Left lobe of liver (tissue), 2 donors: Measurements from ENCODE around the gene SOX6. TPM values are rescaled to one million over a fixed set of nuclear protein-coding genes. Genes with fewer than 3 reads are reported as not detected.

Experiments used
- ATAC-seq: fragments of 200-7000 bp; cut with Tn5 transposase; one replicate; pipeline ENCODE4 v1.9.1; 2020; ENCODE audit warnings: mild to moderate bottlenecking, moderate library complexity
- DNase-seq: peaks from one replicate; pipeline ENCODE4 v3.0.0-alpha.2; 2020; ENCODE audit warnings: low spot score
- total RNA-seq: library from RNA; stranded (reverse); gene quantifications from one replicate; pipeline ENCODE4 v1.2.1, GENCODE V29; 2021
- donor health status: DM: no; HTN: no; CAD: no; lungs with moderate emphysema.
- donor health status: DM: no; HTN: yes; CAD: no.

Gene SOX6
- total RNA-seq, 1 donor from 2014 or later: 14.1 TPM

DNA sequence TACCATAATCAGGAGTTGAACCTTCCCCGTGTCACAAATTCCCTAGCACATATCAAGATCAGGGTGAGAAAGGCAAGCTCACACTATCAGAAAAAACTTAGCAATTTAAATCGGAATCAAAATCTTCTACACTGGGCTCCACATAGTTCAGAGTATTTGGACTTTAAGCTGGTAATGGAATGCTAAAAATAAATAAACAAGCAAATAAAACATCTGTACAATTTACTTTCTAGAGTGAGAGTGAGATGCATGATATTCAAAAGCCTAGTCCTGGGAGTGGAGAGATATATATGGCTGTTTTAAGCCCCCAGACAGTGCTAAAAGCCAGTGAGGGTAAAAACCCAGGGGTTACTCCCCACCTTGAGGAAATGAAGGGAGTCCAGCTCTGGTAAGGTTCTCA is 380.6 kb downstream of the SOX6 start:
- ATAC-seq (peak; percentile 18), DNase-seq (no peak)

DNA sequence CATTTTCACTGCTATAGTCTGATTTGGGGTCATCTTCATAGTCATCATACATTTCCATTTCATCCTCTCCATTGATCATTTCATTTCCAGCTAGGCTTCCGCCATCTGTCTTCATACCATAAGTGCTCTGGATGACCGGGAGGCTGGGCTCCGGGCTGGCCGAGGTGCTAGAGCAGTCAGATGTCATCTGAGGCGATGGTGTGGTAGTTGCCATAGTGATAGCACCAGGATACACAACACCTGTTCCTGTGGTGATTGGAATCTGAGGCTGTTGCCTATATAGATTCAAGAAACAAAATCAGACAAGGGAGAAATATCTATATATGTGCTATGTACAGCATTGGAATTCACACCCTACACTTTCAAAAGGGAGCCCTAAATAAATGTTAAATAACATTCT is 383.5 kb downstream of the SOX6 start:
- ATAC-seq (no peak), DNase-seq (no peak)

DNA sequence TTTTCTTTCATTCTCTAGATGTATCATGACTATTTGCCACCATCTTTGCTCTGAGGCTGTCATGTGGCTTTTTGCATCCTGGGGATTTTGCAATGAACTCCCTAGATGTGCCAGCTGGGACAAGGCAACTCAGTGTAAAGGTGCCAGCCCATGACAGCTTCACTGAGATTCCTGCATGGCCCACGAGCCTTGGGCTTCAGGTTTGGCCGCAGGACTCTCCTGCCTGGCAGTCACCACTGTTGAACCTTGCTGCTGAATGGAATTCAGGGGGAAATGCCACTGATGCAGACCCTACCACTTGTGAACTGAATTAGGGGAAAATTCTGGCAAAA is 385.2 kb downstream of the SOX6 start:
- ATAC-seq: peak; percentile 12
- no peak for DNase-seq

DNA sequence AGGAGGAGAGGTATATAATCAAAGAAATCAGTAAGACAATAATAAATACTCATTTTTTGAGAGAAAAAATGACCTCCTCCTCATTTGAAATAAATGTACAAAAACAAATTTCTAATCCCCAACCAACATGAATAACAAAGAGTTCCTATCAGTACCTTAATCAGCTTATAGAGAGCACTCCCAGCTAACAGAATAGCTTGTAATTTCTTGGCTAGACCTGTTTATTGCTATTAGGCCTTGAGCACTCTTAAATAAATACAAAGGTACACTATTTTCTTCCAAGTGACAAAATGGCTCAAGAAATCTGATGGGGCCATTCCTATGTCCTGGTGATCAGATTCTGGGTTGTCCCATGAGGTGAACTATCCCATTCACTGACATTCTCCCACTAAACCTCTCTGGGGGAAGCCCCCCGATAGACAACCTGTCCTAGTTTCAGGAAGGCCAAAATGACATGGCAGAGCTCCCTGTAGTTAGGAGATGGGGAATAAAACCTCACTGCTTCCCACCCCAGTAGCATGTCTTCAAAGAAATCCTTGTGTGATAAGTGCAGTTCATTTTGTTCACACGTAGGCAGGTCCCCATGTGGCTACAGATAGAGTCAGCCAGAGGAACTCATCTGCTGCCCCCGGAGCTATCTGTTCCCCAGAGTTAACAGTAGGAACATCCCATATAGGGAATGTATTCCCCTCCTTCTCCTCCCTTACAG is 385.7 kb downstream of the SOX6 start:
- ATAC-seq (no peak), DNase-seq (no peak)

DNA sequence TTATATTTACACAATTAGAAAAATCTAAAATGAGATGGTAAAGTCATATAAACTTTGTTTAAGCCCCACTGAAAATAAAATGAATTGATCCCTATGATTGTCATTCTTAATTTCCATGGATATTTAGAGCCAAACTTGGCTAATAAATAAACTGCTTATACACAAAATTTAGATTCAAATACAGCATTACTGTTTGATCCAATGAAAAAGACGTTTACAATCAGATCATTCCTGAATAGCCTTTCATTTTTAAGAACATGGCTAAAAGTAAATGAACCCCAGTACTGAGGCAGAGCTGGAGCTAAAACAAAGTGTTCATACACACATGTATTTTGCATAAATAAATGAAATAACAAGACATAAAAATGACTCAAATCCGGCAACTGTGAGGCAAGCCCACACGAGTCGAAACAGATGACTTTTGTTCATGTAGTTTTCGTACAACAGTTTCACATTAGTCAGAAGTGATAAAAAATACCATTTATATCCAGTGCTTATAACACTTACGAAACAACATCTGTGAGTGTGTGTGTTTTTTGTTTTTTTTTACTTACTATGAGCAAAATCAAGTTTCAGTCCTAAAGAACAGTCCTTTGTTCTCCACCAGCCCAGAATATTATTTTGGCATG is 386.5 kb downstream of the SOX6 start:
- no peak for DNase-seq
- ATAC-seq: no peak

DNA sequence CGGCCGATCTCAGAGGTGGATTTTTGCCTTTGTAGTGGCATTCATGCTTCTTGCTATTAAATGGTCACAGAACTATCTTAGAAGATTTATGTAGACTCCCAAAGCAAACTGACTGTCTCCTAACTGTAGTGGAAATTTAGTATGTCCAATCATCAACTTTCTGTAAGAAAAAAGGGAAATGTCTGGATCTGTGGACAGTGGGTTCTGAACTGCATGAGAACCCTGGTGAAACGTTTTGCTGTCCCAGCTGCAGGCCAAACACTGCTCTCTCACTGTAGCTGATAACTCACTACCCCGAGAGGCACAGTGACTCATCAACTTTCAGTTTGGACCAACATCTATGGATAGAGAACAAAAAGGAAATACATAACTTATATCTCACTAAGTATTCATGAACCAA is 387.1 kb downstream of the SOX6 start:
- ATAC-seq (peak; percentile 90), DNase-seq (peak; percentile 68)

DNA sequence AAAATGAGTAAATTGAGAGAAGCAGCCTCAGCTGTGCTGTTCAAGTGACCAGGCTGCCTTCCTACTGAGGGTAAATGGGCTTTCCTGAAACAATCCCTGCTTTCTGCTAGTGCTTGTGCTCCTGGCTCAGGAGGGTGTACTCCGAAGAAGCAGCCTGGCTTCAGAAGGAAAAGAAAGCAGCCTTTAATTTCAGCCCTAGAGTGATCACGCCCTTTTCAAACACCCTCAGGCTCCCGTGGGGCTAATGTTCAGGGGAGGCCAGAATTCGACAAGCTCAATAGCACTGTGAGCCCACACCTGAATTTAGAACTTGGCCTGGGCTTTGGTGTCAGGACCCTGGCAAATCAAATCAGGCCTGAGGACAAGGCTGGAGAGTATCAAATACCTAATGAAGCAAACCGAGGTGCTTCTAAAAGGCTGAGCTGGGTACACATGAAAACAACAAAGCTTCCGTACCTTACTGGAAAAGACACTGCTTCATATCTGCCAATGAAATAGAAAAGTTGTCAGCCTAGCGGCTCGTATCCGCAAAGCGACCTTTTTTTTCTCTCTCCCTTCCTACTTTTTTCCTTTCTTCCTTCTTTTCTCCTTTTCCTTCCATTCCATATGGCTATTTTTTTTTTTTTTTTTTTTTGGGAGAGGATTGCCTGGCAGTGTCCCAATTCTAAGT is 387.8 kb downstream of the SOX6 start:
- ATAC-seq: no peak
- DNase-seq: no peak

DNA sequence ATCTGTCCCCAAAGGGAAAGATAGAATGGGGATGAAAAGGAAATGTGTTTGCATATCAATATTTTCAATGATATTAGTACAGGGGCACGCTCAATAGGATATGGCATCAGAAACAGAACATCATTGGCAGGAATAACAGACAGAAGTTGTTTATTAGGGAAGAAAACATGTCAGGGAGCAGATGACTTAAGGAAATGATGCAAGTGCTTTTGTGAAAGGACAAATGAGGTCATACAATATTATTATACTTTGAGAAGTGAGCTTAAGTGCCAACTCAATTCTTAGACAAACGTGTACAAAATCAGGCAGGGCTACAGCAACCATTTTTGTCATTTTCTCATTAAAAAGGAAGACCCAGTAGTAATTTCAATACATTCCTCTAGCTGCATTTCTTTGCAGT is 388.4 kb downstream of the SOX6 start:
- DNase-seq (no peak), ATAC-seq (no peak)

DNA sequence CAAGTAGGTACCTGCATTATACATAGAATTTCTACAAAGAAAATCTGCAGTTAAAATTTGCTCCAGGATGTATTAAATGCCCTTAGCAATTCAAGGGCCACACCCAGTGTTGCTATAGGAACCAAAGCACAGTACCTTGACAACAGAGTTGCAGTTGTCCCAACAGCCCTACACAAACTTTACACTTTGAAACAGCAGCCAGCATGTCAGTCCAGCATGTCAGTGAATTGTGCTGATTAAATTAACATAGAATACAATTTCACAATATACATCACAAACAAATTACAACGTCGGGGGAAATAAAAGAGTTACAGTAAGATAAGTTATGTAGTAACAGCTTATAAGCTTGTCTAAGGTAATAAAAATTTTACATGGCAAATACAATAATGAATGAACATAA is 389.2 kb downstream of the SOX6 start:
- no peak for ATAC-seq
- no peak for DNase-seq

DNA sequence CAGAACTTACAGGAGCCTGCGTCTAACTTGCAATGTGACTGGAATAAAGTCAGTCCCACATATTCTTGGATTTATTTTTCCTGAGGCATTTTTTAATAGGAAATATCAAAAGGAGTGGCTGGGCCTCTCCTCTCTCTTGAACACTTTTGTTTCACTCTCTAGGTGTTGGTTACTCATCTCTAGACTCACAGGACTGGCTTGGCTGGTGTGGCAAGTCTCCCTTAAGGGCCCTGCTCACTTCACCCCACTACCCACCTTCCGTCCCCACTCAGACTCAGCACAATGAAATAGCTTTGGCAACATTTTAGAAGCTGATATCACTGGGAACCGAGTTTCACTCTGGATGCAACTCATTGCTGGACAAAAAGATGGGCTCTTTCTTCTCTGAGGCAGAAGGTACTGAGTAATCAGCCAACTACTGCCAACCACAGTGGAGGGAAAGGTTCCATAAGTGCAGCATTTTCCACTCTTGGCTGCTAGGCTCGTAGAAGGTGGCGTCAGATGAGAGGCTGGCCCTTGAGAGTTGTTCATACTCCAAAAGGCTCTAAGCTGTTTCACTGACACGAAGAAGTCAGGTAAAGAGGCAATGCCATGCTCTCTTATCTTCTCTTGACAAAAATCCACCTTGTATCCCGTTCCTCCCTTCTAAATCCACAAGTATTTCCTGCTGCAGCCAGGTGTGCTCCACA is 390.6 kb downstream of the SOX6 start:
- DNase-seq (no peak), ATAC-seq (no peak)

DNA sequence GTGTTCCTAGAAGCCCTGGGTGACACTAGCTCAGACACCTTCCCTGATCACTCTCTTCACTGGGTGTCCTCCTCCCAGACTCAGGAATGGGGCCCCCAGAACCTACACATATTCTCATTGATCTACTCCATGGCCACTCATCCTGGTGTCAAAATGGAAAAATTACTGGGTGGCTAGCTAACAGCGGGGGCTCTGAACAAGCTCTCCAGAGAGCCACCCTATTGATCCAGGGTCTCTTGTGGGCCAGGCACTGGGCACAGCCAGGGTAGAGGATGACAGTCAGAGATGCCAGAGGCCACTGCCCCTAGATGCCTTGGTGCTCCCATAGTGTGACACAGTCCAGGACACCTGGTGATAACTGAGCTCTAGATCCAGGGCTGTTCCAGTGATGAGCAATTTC is 393.1 kb downstream of the SOX6 start:
- DNase-seq (no peak), ATAC-seq (no peak)

DNA sequence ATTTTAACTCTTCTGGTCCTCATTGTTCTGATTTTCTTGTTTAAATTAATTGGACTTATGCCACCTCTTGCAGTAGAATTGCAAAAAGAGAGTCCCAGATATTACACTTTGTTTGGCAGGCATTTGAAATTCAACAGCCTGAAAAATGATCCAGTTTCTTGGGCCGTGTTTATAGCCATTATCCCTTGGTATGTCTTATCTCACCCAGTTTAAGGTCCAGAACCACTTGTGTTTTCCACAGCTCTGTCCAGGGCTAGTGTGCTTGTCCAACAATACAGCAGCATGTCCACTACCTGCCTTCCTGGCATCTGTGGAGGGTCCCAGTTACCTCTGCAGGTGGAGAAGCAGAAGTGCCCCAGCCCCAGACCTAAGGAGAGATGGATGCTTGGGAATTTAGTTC is 397.4 kb downstream of the SOX6 start:
- DNase-seq: no peak
- ATAC-seq: no peak

DNA sequence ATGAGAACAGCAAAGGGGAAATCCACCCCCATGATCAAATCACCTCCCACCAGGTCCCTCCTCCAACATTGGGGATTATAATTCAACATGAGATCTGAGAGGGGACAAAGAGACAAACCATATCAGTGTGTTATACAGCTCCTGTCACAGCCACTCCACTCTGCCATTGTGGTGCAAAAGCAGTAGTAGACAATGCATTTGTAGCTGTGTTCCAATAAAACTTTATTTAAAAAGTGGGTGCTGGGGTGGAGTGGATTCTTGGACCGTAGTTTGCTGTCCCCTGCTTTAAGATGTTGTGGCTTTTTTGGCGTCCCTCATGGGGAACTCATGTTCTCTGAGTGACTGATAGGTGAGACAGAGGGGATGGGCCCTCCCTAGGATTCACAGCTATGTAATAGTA is 399.1 kb downstream of the SOX6 start:
- DNase-seq (no peak), ATAC-seq (no peak)

DNA sequence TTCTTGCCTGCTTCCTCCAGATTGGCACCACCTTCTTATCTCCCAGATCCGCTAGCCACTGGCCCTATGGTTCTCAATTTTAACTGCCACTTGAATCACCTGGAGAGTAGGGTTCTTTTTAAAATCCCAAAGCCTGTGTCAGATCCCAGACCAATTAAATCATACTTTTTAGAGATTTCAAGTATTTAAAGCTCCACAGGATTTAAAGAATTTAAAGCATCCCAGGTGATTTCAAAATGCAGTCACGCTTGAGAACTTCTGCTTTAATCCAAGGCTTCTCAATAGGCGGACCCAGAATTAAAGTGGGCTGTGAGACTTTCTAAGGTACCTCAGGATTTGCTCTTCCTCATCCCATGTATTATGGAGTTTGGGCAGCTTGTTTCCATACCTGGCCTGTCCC is 400.0 kb downstream of the SOX6 start:
- DNase-seq (no peak), ATAC-seq (no peak)

DNA sequence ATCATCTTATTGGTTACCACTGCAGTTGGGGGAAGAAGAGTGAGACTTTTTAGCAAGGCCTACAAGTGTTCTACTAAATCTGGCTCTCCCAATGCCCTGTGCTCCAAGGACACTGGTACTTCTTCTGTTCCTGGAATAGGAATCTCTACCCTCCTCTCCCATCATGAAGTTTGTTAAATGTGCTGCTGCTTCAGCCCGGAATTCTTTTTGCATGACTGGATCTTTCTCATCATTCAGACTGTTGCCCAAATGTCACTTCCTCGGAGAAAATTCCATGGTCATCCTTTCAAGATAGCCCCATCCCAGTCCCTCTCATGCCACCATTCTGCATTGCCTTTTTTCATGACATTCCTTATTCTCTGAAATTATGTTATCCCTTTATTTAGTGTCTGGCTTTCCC is 400.8 kb downstream of the SOX6 start:
- ATAC-seq (no peak), DNase-seq (no peak)

DNA sequence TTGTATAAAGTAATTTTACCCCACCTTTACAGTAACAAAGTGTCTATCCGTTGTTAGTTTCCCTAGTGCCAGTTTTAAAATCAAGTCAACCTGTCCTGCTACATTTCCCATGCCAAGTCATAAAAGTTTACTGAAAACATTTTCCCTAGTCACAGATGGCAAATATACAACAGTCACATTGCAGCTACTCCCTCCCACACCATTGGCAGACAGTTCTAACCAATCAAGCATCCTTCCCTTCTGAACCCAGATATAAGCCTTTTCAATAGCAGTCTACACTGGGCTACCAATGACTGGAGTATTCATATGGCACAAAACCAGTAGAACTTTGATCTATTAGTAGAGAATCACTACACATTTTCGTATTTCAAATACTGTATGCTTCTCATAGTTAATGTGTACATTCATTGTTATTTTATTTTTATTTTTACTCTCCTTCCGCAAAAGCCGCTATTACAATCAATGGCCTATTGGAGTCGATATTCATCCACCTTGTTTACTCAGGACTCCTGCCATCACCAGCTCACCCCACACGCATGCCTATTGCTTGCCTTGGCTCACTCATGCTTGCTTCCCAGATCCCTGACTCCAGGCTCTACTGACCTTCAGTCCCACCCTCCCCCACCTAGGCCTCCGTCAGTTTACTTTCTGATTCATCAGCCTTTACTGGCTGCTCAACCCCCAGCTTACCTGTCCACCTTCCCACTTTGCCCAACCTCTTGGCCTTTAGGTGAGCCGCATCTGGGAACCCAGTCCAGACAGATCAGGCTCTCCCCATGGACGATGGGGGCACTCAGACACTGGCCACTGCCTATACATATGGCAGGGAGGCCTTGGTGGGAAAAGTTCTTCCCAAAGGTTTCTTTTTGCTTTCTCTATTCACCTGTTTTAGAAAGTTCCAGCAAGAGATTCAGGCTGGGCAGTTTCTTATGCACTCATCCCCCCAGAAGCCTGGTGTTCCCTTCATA is 408.4 kb downstream of the SOX6 start:
- peak; percentile 94 for ATAC-seq
- DNase-seq: peak; percentile 93

DNA sequence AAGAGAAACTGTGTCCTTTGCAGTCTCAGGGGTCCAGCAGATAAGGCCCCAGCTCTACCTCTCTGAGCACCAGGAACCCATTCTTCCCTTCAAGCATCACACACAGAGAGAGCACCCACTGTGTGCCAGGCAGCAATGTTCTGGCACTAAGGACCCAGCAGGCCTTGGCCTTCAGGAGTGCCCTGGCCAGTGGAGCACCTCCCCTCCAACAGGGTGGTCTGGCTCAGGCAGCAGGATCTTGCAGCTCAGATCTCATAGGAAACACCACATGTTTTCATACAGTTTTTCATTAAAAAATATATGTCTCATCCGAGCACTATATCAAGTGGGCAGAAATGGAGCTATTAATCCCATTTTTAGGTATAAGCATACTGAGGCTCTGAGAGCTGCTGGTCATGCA is 410.6 kb downstream of the SOX6 start:
- no peak for ATAC-seq

DNA sequence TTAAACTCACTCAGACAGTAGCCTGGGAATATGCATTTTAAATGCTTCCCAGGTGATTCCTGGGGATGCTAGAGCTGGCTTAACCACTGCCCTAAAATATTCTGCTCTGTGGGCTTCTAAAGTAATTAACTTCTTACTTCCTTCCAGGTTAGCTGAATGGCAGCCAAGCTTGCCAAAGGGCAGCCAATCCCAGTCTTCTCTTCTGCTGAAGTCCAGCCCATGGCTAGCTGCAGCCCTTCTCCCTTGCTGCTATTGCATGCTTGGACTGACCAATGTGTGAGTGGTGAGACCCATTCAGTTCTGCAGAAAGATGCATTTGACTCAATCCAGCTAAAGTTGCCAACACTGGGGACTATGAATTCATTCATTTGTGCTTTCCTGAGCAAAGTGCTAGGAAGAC is 411.9 kb downstream of the SOX6 start:
- ATAC-seq (no peak), DNase-seq (no peak)

More for the DNA sequence above, 410.6 kb downstream of the SOX6 start:
- DNase-seq: no peak

DNA sequence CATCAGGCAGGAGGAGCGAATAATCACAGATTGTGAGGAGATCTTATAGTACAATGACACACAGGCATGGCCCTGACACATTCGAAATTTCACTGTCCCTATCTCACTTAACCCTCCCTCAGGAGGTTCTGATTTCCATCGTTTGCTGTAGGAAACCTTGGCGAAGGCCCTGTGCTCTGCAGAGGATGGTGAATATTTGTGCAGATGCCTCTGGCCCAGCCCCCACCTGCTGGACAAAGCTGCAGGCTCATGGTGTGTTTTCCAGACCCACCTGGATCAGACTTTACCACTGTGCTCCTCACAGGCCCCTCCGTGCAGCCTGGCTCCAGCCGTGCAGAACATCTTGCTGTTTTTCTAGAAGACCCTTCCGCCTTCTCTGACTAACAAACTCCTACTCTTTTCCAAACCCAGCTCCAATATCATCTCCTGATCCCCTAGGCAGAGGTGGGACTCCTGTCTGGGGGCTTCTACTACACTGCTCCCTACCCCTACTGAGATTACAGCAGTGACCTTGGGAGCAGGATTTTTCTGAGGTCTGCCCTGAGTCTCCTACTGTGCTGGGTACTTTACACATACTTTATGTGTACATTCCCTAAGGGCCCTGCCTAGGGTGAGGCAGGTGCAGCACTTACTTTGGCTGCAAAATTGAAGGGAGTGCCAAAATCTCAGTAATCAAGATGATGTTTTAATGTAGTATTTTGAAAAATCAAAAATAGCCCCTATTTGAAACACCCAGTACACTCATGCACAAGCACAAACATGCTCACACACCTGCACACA is 412.7 kb downstream of the SOX6 start:
- no peak for ATAC-seq

DNA sequence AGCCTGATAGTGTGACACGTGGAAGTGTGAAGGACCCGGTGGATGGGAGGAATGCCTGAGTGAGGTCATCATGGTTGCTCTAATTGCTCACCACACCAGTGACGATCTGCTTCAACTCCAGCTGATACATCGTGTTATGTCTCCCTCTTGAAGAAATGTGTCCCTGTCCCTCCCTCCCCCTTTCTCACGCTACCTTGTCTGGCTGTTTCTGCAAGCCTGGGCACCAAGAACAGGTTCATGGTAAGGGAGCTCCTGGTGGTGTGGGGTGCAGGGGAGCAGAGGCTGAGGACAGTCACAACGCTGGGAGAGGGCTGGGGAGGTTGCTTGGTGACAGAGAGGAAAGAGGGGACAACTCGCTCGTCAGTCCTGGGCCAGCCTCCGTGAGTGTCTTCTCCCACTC is 413.4 kb downstream of the SOX6 start:
- DNase-seq: no peak
- no peak for ATAC-seq

More for the DNA sequence above, 412.7 kb downstream of the SOX6 start:
- DNase-seq: no peak
